Right cardiac atrium (tissue), 5 donors: ENCODE results near the gene PRKCH. TPM values are rescaled to one million over a fixed set of nuclear protein-coding genes. Genes with fewer than 3 reads are reported as not detected.

ENCODE experiments used
- ATAC-seq, 2 donors: fragments of 200-7000 bp; cut with Tn5 transposase; one replicate each; pipeline versions ENCODE4 v1.8.0 to v1.9.1; 2020; ENCODE audit warnings: moderate library complexity in 2 of 2, mild to moderate bottlenecking in 1 of 2
- DNase-seq, 3 donors: peaks; one replicate each; pipeline ENCODE4 v3.0.0-alpha.2; 2020
- H3K27ac ChIP-seq: one replicate; pipeline ENCODE4 v1.5.1; 2013; ENCODE audit warnings: mild to moderate bottlenecking, low read length, control low read depth, moderate library complexity
- H3K27me3 ChIP-seq: one replicate; pipeline ENCODE4 v1.6.1; 2013; ENCODE audit not compliant: control insufficient read depth, insufficient read depth
- H3K4me1 ChIP-seq: one replicate; pipeline ENCODE4 v1.6.1; 2013; ENCODE audit warnings: low read length; ENCODE audit not compliant: control insufficient read depth, insufficient read depth
- H3K4me3 ChIP-seq: one replicate; pipeline ENCODE4 v1.5.1; 2013; ENCODE audit warnings: low read length, control low read depth
- H3K9me3 ChIP-seq: one replicate; pipeline ENCODE4 v1.6.1; 2013; ENCODE audit warnings: low read length; ENCODE audit not compliant: control insufficient read depth
- WGBS: extraction: QIAGEN DNeasy Blood & Tissue Kit; methylation state at CpG from one replicate; pipeline ENCODE4 v1.1.7; 2013; 5-methylcytosine and 5-hydroxymethylcytosine counted together
- intact Hi-C, 4 donors: fragments of 100-400 bp; cut with DNase I; formaldehyde crosslinking; loops; one replicate each; pipeline versions ENCODE4 v1.11.0 to v1.14.0; 2022 to 2023
- polyA plus RNA-seq: library from polyadenylated mRNA; stranded (reverse); fragments of 200-250 nt; gene quantifications from one replicate; pipeline ENCODE4 v1.2.3, GENCODE V29; 2013
- total RNA-seq, 4 donors: library from RNA; stranded (reverse); fragmentation: NEBNext Ultra II Directional; extraction: Animal tissue kit (Norgen Biotek cat#: 25700); gene quantifications; one replicate each; pipeline ENCODE4 v1.2.1, GENCODE V29; 2021
- donor health status: healthy with polysubstance abuse.
- donor health status: DM: no; HTN: yes; CAD: no.
- donor health status: DM: no; HTN: no; CAD: no.
- donor health status: DM: no; HTN: yes; CAD: no; lungs with severe emphysema.
- donor health status: DM: yes; HTN: yes; CAD: no.

The PRKCH gene
- total and polyA plus RNA-seq, 5 donors, result 11.9 to 31.3 (median 26.6) TPM

DNA sequence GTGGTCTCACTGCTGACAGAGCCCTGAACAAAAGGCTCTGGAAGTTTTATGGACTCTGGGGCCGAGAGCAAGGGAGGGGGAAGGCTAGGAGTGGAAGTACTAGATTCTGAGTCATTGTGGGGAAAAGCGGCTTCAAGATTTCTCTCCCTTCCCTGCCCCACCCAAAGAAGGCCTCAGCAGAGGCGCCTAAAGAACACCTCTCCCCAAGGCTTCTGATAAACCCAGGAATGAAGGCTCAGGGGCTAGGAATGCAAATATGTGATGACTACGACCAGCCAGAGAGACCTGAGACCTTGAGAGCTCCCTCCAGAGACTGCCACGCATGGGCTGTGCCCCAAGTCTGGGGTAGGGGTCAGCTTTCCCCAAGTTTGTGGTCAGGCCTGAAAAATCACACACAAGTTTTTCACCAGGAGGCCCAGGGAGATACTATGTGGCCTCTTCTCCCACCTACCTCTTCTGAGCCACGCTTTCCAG, 243.3 kb downstream of the PRKCH start:
- no peak overlapping the region for H3K4me3 ChIP-seq
- H3K27me3 ChIP-seq, result no peaks in the 10 kb centered on the region
- ATAC-seq, result no peak
- no peaks in the 10 kb centered on the region for H3K9me3 ChIP-seq
- H3K27ac ChIP-seq, result no peak overlapping the region
- intact Hi-C loops, result no loop called here
- no peak for DNase-seq
- 88% methylated on average over 6 of the region's 6 CpGs for whole genome bisulfite sequencing
- H3K4me1 ChIP-seq, result peaks cover 13% of the 10 kb centered on the region

- no peaks in the 10 kb centered on the region for H3K9me3 ChIP-seq
- no peak for DNase-seq
- no peaks in the 10 kb centered on the region for H3K27me3 ChIP-seq
- no peak overlapping the region for H3K4me3 ChIP-seq
- intact Hi-C loops, result no loop called here
- ATAC-seq, result no peak
- H3K4me1 ChIP-seq, result peaks cover 18% of the 10 kb centered on the region
- no peak overlapping the region for H3K27ac ChIP-seq
Observed at GRCh38 chr14:61565181-61565580, 243.8 kb downstream of the PRKCH start.

GRCh38 chr14:61565836-61566536, 244.6 kb downstream of the PRKCH start:
- peaks cover 18% of the 10 kb centered on the region for H3K4me1 ChIP-seq
- DNase-seq, result no peak
- no peaks in the 10 kb centered on the region for H3K27me3 ChIP-seq
- no peak for ATAC-seq
- WGBS, result 89% methylated on average over 3 of the region's 3 CpGs
- intact Hi-C loops, result no loop called here
- H3K9me3 ChIP-seq, result no peaks in the 10 kb centered on the region
- H3K27ac ChIP-seq, result no peak overlapping the region
- no peak overlapping the region for H3K4me3 ChIP-seq

DNA sequence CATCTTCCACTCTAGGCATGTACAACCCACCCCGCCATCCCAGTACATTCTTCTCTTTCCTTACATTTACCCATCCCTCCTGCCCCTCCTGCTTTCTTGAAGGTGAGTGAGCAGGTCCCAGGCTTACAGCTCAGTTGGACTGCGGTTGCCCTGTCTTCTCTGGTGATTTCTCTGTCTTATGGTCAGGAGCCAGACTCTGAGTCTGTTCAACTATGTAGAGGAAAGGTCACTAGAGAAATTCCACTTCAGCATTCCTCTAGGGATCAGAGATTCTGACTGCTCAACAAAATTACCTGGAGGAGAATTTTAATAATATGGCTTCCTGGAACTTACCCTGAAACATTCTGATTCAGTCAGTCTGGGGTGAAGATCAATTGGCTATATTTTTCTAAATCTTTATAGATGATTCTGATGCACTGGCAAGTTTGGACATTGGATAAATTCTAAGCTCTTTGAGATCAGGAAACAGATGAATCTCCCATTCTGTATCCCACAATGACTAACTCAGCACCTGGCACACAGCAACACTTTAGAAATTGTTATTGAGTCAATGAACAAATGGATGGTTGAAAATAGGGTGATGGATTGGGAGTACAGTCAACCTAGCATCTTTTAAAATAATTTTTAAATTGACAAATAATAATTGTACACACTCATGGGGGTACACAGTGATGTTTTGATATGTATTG, 245.3 kb downstream of the PRKCH start:
- DNase-seq (no peak), ATAC-seq (no peak)
- Histone ChIP-seq H3K9me3 (no peaks in the 10 kb centered on the region), H3K27me3 (no peaks in the 10 kb centered on the region), H3K4me3 (no peak overlapping the region), H3K4me1 (peaks cover 14% of the 10 kb centered on the region), H3K27ac (no peak overlapping the region)
- intact Hi-C loops, result no loop called here
- WGBS, result 85% methylated on average over 2 of the region's 2 CpGs

- 61% methylated on average over 13 of the region's 13 CpGs for WGBS
- no peak overlapping the region for H3K4me3 ChIP-seq
- peak in 1 of 3 donors; percentile 68 for DNase-seq
Observed at GRCh38 chr14:61567838-61568571, 246.6 kb downstream of the PRKCH start.

GRCh38 chr14:61568572-61569011, 247.2 kb downstream of the PRKCH start:
- ATAC-seq (peak; percentile 39 to 44), DNase-seq (peak in 2 of 3 donors; percentile 63 to 71)
- intact Hi-C loops, result no loop called here
- H3K4me1 ChIP-seq, result peaks cover 9% of the 10 kb centered on the region
- peak overlapping the region; percentile 63 for H3K27ac ChIP-seq
- 44% methylated on average over 34 of the region's 34 CpGs for WGBS
- H3K9me3 ChIP-seq, result no peaks in the 10 kb centered on the region
- H3K27me3 ChIP-seq, result no peaks in the 10 kb centered on the region
- no peak overlapping the region for H3K4me3 ChIP-seq

More at GRCh38 chr14:61567838-61568571, 246.6 kb downstream of the PRKCH start:
- H3K9me3 ChIP-seq, result no peaks in the 10 kb centered on the region
- intact Hi-C loops, result no loop called here
- H3K27ac ChIP-seq, result peak overlapping the region; percentile 68
- peak; percentile 6 to 17 for ATAC-seq
- H3K27me3 ChIP-seq, result no peaks in the 10 kb centered on the region
- peaks cover 9% of the 10 kb centered on the region for H3K4me1 ChIP-seq

DNA sequence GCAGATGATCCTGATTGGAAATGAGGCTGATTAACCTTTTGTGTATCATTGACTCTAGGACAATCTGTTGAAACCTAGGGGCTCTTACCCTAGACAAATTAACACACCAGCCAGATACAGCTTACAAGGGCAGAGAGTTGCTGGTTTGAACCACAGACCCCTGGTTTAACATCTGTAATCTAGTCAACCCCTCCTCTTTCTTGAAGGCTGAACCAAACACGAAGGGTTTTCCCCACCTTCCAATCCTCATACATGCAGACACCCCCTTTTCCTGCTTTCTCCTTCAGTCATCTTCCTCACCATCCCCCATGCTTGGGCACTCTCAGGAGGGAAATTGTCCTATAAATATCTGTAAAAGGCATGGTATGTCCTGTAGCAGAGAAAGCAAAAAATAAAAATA, 247.9 kb downstream of the PRKCH start:
- H3K27me3 ChIP-seq, result no peaks in the 10 kb centered on the region
- H3K27ac ChIP-seq, result peak overlapping the region; percentile 63
- no peak for ATAC-seq
- H3K4me1 ChIP-seq, result peaks cover 9% of the 10 kb centered on the region
- H3K4me3 ChIP-seq, result no peak overlapping the region
- no peaks in the 10 kb centered on the region for H3K9me3 ChIP-seq
- intact Hi-C loops, result no loop called here
- DNase-seq, result no peak
- WGBS, result 52% methylated on average over 1 of the region's 1 CpG

DNA sequence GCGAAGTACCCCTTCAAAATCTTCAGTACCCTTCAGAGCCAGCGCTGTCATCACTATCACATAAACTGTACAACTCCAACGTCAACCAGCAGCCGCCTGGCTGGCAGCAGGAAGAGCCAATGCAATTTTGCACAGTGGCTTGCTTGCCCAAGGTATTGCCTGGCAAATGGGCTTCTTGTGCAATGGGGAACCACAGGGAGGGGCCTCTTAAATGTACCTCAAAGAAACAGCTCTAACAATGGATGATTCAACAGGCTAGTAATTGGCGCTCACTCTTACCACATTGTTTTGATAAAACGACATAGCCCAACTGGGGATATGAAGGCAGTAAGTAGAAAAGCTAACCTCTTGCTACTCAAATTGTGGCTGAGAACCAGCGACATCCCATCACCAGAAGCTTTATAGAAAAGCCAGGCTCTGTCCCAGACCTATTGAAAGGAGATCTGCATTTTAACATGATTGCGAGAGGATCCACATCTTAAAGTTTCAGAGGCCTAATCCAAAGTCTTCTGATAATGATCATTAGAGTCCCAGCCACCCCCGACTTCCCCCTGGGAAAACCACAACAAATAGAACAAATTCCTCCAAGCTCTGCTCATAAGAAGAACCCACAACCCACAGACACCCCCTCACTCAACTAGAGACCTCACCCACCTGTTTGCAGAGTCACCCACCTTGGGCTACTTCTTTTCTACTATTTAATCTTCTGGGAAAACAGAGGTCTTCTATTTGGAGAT, 248.6 kb downstream of the PRKCH start:
- WGBS, result 64% methylated on average over 9 of the region's 9 CpGs
- no peaks in the 10 kb centered on the region for H3K27me3 ChIP-seq
- DNase-seq, result peak; percentile 58 to 72 (median 71)
- intact Hi-C loops, result no loop called here
- peak; percentile 60 to 71 for ATAC-seq
- H3K9me3 ChIP-seq, result no peaks in the 10 kb centered on the region
- peak overlapping the region; percentile 63 for H3K27ac ChIP-seq
- no peak overlapping the region for H3K4me3 ChIP-seq
- H3K4me1 ChIP-seq, result peaks cover 7% of the 10 kb centered on the region

GRCh38 chr14:61570549-61571290, 249.3 kb downstream of the PRKCH start:
- DNase-seq, result no peak
- 41% methylated on average over 6 of the region's 6 CpGs for WGBS
- ATAC-seq, result peak; percentile 20 to 22
- H3K27me3 ChIP-seq, result no peaks in the 10 kb centered on the region
- peaks cover 7% of the 10 kb centered on the region for H3K4me1 ChIP-seq
- H3K4me3 ChIP-seq, result no peak overlapping the region
- peak overlapping the region; percentile 39 for H3K27ac ChIP-seq
- intact Hi-C loops, result no loop called here
- H3K9me3 ChIP-seq, result no peaks in the 10 kb centered on the region

- DNase-seq (no peak), ATAC-seq (no peak)
- Histone ChIP-seq H3K27ac (no peak overlapping the region), H3K27me3 (no peaks in the 10 kb centered on the region), H3K4me1 (peaks cover 7% of the 10 kb centered on the region), H3K4me3 (no peak overlapping the region), H3K9me3 (no peaks in the 10 kb centered on the region)
- 75% methylated on average over 2 of the region's 2 CpGs for WGBS
- intact Hi-C loops, result no loop called here
Observed at GRCh38 chr14:61571917-61572316, 250.5 kb downstream of the PRKCH start.
